Omental fat pad (tissue), 4 donors: ENCODE data around the gene ARFIP1. TPM values are rescaled to one million over a fixed set of nuclear protein-coding genes. Genes with fewer than 3 reads are reported as not detected.

Experiments used
- ATAC-seq: fragments of 150-250 bp; one replicate; pipeline ENCODE4 v1.9.1; 2016; ENCODE audit warnings: mild to moderate bottlenecking, moderate library complexity; ENCODE audit not compliant: low FRiP score
- DNase-seq: peaks from one replicate; pipeline ENCODE4 v3.0.0-alpha.2; 2019; ENCODE audit warnings: low spot score
- total RNA-seq, 4 donors: library from RNA; depleted of rRNA; stranded (reverse); fragments of >200 nt; gene quantifications; one replicate each; pipeline ENCODE4 v1.1.0, GENCODE V29; 2016
- TF ChIP-seq, protein P1 (sequence below), 3 donors: fragments of 450-650 bp; IDR thresholded peaks; one replicate each; pipeline ENCODE4 v1.5.1; 2016 to 2017; ENCODE audit warnings: antibody characterized with exemption in 3 of 3, mild to moderate bottlenecking in 3 of 3, moderate library complexity in 2 of 3

The ARFIP1 gene
- total RNA-seq, 4 donors from 2014 or later = 18.3 to 32.6 (median 25.6) TPM

DNA sequence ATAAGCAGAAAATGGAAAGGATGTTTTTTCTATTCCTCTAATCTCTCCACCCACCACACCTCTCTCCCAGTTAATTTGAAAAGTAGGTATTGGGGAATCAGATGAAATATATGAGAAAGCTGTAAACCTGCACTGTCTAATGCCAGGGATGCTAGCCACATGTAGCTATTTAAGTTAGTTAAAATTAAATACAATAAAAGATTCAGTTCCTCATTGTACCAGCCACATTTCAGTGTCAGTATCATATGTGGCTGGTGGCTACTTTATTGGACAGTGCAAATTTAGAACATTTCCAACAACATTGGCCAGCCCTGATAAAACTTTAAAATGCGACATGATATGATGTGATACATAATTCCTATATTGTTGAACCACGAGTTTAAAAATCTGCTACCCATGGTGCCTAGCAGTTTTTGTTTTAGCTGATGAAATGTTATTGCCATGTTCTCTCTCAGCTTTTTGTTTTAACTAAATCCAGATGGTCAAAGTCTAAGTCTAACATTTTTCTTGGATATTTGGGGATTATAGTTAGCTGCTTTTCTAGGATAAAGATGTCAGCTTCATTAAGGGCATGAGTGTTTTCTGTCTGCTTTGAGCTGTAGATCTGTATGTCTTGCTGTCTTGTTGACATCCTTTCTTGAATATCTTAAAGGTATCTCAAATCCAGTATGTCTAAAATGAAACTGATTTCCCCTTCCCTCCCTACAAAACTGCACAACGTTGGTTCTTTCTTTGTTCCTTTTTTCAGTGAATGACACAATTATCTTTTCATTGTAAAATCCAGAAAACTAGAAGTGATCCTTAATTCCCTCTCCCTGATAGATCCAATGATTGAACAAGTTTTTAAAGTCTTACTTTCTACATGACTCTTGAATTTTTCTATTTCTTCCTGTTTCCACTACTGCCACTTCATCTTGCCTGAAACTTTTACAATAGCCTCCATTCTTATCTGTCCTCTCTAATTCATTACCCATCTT is 6.2 kb downstream of the ARFIP1 start:
- TF ChIP-seq, protein P1, sequence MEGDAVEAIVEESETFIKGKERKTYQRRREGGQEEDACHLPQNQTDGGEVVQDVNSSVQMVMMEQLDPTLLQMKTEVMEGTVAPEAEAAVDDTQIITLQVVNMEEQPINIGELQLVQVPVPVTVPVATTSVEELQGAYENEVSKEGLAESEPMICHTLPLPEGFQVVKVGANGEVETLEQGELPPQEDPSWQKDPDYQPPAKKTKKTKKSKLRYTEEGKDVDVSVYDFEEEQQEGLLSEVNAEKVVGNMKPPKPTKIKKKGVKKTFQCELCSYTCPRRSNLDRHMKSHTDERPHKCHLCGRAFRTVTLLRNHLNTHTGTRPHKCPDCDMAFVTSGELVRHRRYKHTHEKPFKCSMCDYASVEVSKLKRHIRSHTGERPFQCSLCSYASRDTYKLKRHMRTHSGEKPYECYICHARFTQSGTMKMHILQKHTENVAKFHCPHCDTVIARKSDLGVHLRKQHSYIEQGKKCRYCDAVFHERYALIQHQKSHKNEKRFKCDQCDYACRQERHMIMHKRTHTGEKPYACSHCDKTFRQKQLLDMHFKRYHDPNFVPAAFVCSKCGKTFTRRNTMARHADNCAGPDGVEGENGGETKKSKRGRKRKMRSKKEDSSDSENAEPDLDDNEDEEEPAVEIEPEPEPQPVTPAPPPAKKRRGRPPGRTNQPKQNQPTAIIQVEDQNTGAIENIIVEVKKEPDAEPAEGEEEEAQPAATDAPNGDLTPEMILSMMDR (IDR thresholded peaks at IDR 0.05) = no peak
- ATAC-seq = no peak
- DNase-seq = no peak

DNA sequence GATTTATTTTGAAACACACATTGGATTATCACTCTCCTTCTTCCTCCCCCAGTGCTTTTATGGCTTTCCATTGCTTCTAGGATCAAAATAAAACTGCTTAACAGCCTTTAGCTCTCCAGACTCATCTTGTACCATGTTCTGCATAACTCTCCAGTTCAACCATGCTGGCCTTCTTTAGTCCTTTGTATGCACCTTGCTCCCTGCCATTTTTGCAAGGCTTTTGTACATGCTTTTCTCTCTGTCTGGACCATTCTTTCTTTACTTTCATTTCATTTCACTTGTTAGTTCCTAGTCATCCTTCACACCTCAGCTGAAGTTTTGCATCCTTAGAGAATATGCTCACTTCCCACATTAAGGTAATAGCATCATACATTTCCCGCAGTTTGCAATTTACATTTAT is 6.9 kb downstream of the ARFIP1 start:
- DNase-seq (no peak), ATAC-seq (no peak)
- TF ChIP-seq, protein P1 (IDR thresholded peaks at IDR 0.05) = no peak

DNA sequence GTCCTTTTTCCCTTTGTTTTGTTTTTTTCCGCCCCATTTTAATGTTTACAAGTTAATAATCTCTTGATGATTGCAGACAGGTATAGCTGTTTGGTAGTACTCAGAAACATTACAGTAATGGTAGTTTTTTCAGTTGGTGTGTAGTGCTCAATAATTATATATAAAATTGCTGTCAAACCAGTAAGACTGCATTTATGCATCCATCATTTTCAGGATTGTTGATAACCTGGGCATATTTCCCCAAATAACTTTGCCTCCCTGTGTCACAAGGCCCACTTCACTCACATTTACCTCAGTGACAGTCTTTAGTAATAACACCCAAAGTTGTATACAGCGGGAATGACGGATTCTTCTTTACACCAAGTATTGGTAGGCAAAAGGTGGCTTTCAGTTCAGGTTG is 16.1 kb downstream of the ARFIP1 start:
- TF ChIP-seq, protein P1 (IDR thresholded peaks at IDR 0.05) = no peak
- no peak for ATAC-seq
- DNase-seq = no peak

DNA sequence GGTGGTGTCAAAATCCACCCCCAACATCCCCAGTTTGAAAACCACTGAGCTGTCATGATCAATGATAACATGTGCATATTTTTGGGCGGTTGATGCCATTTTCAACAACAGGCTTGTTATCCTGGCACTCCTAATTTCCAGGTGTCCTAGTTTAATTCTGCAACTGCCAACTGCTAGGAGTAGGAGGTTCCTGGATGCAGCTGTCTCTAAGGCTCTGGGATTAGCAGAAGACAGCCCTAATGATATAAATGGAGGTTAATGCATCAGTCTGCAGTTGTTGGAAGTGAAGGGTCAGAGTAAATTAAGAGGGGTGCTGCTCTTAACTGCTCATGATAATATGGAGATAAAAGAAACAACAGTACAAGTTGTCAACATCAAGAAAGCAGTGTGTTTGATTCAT is 23.8 kb downstream of the ARFIP1 start:
- ATAC-seq (no peak), DNase-seq (no peak)
- TF ChIP-seq, protein P1 (IDR thresholded peaks at IDR 0.05) = no peak

DNA sequence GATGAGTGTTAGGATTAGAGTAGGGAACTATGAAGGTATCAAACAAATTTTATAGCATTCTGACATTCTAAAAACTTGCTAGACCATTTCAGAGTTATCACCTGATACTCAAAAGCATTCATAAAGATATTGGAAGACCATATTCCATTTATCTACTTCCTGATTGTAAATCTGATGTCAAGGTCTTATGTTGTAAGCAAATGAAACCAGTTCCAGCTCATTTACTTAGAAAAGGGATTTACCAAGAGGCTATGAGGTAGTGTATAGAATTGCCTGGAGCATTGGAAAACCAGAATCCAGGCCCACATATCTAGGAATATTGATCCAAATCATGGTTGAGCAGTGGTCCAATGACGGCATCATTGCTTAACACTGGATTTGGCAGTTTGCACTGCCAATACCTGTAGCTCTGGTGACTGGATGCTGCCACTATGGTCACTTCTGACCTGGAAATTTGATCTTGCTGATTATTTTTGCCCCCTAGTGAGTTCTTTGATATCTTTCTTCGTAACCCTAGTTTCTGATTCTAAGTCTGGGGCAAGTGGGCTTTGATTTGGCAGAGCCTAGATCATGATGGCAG is 25.4 kb downstream of the ARFIP1 start:
- ATAC-seq (no peak), DNase-seq (no peak)
- TF ChIP-seq, protein P1 (IDR thresholded peaks at IDR 0.05) = no peak

DNA sequence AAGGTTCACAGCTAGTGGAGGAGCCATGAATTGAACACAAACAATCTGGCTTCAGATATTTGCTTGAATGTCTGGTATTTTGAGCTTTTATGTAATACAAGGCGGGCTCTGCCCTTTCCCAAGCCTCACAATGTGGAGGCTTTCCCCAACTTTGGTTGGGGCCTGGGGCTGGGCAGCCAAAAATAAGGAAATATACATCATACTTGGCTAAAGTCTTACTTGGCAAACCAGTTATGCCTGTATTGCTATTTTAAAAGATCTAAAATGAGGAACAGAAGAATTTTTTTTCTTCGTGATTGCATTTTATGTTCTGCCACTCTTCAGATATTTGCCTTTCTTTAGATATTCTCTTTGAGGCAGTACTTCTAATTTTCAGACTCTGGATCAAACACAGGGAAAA is 26.1 kb downstream of the ARFIP1 start:
- no peak for ATAC-seq
- TF ChIP-seq, protein P1 (IDR thresholded peaks at IDR 0.05) = no peak

More for the DNA sequence above, 26.1 kb downstream of the ARFIP1 start:
- no peak for DNase-seq
